ENCODE measurements around the gene FGF8. TPM values are rescaled to one million over a fixed set of nuclear protein-coding genes. Genes with fewer than 3 reads are reported as not detected.

The FGF8 gene
- total RNA-seq, 1 donor from 2014 or later: not detected

GRCh38 chr10:101785801-101786200 lies 9.9 kb upstream of the FGF8 start:
- Histone ChIP-seq H3K36me3 (peaks cover 0 to 57% of the 10 kb centered on the region in 2 donors), H3K4me3 (no peak overlapping the region), H3K27ac (no peak overlapping the region), H3K4me1 (peaks cover 41% of the 10 kb centered on the region), H3K9me3 (no peaks in the 10 kb centered on the region), H3K27me3 (no peaks in the 10 kb centered on the region)
- intact Hi-C loops (cut with DNase I): no loop called here
- TF ChIP-seq POLR2A (IDR thresholded peaks at IDR 0.05) (no peak), CTCF (IDR thresholded peaks at IDR 0.05) (no peak), POLR2AphosphoS5 (IDR thresholded peaks at IDR 0.05; ENCODE audit: insufficient read depth in 1 of 2, low read depth in 1 of 2) (no peak)
- no peak for DNase-seq (ENCODE audit: extremely low spot score in 2 of 2)

DNA sequence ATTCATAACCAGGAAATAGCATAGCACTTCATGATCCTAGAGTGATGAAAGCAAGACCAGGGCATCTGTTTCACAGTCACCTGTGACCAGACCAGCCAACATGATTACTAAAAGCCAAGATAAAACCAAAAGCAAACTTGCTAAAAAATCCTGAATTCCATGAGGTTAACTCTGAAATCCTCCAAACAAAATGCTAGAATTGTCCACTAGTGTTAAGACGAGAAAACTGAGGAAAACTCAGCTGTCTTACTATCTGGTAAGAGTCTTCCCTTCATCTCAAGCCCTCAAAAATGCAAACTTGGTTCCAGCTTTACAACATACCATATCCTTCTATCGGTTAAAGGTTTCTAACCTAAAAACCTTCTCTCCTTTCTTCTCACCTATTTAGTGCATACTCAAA lies 8.6 kb upstream of the FGF8 start:
- Histone ChIP-seq H3K36me3 (peaks cover 0 to 45% of the 10 kb centered on the region in 2 donors), H3K27me3 (no peaks in the 10 kb centered on the region), H3K9me3 (no peaks in the 10 kb centered on the region), H3K4me3 (no peak overlapping the region), H3K27ac (no peak overlapping the region), H3K4me1 (peaks cover 50% of the 10 kb centered on the region)
- DNase-seq (ENCODE audit: extremely low spot score in 2 of 2): no peak
- TF ChIP-seq CTCF (IDR thresholded peaks at IDR 0.05) (no peak), POLR2A (IDR thresholded peaks at IDR 0.05) (no peak), POLR2AphosphoS5 (IDR thresholded peaks at IDR 0.05; ENCODE audit: insufficient read depth in 1 of 2, low read depth in 1 of 2) (no peak)
- intact Hi-C loops (cut with DNase I): no loop called here

- peaks cover 0 to 36% of the 10 kb centered on the region in 2 donors for H3K36me3 ChIP-seq
- H3K27ac ChIP-seq: peak overlapping the region; percentile 43
- intact Hi-C loops (cut with DNase I): no loop called here
- DNase-seq (ENCODE audit: extremely low spot score in 2 of 2): no peak
- H3K4me3 ChIP-seq: peak overlapping the region; percentile 53 to 70
- TF ChIP-seq POLR2A (IDR thresholded peaks at IDR 0.05) (no peak), POLR2AphosphoS5 (IDR thresholded peaks at IDR 0.05; ENCODE audit: insufficient read depth in 1 of 2, low read depth in 1 of 2) (no peak), CTCF (IDR thresholded peaks at IDR 0.05) (no peak)
- H3K4me1 ChIP-seq: peaks cover 58% of the 10 kb centered on the region
- H3K27me3 ChIP-seq: no peaks in the 10 kb centered on the region
- no peaks in the 10 kb centered on the region for H3K9me3 ChIP-seq
Measured at GRCh38 chr10:101783736-101784118, 7.8 kb upstream of the FGF8 start.

DNA sequence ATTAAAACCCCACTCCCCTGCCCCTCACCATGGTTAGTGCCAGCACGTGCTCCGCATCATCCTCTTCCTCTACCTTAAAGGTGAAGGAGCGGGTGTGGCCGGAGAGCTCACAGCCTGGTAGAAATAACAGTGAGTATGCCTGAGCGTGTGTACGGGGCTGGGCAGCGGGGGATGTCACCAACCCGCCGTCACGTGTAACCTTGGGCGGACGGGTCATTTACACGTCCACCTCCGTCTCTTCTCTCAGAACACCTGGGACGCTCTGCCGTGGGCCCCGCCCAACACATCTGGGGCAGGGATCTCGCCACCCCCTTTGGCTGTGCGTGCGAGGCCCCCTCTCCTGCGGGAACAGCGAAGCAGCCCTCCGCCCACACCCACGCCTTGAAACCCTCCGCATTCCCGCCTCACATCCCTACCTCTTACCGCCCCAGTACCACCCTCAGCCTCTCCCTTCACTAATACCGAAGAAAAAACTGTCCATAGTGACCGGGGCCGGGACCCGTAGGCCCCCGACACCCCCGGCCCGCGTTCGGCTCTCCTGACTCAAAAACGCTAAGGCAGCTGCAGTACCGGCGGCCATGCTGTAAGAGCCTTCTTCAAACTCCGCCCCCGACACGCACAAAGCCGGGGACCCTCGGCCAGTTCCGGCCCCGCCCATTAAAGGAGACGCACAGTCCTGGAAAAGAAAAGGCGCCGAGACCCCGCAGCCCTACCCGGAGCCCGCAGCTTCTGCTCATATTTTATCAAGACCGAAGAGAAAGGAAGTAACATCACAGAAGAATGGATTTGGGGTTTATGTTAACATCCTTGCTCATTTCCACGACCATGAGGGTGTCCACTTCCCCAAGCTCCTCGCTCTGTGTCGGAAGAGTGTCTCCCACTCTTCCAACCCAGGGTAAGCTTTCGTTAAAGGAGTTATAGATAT lies 7.2 kb upstream of the FGF8 start, which contains the start of gene NPM3:
Gene NPM3, minus strand, starts transcription at position 636 of the 925 bp plus-strand sequence. Its CDS starts 56 bp downstream, at position 580.
- H3K36me3 ChIP-seq: peaks cover 0 to 32% of the 10 kb centered on the region in 2 donors
- DNase-seq (ENCODE audit: extremely low spot score in 2 of 2): no peak
- peaks cover 62% of the 10 kb centered on the region for H3K4me1 ChIP-seq
- H3K9me3 ChIP-seq: no peaks in the 10 kb centered on the region
- H3K27me3 ChIP-seq: no peaks in the 10 kb centered on the region
- peak within 1 kb of the TSS; percentile 53 to 70 for H3K4me3 ChIP-seq
- TF ChIP-seq CTCF (IDR thresholded peaks at IDR 0.05) (no peak), POLR2AphosphoS5 (IDR thresholded peaks at IDR 0.05; ENCODE audit: insufficient read depth in 1 of 2, low read depth in 1 of 2) (peak; percentile 35 to 60)
- H3K27ac ChIP-seq: peak within 1 kb of the TSS; percentile 43
- intact Hi-C loops (cut with DNase I): no loop called here

All from vagina (tissue), 2 donors.